GM12878 (cell line): ENCODE results near the gene SPSB3.

Source experiments
- BCLAF1 ChIP-seq: fragments of 450-650 bp; IDR thresholded peaks from 2 replicates; pipeline ENCODE4 v1.6.1; 2017; ENCODE audit warnings: antibody characterized with exemption, mild to moderate bottlenecking, moderate library complexity
- CBX5 ChIP-seq: sonication (generic); IDR thresholded peaks from 2 replicates; pipeline ENCODE4 v1.6.1; 2016; ENCODE audit warnings: low read depth, moderate library complexity, mild to moderate bottlenecking, inconsistent platforms
- CEBPZ ChIP-seq: fragments of 150-350 bp; IDR thresholded peaks from 2 replicates; pipeline ENCODE4 v1.6.1; 2016; ENCODE audit warnings: low read depth, low read length
- CTCF ChIP-seq, 3 experiments: IDR thresholded peaks in 2 of 3; conservative IDR thresholded peaks in 1 of 3; 2 replicates each; pipeline ENCODE4 v1.5.1; 2011; ENCODE audit warnings: low read depth in 3 of 3, low read length in 3 of 3, mild to moderate bottlenecking in 3 of 3, control low read depth in 2 of 3, moderate library complexity in 2 of 3, inconsistent platforms in 1 of 3, mixed read lengths in 1 of 3; ENCODE audit not compliant: control insufficient read depth in 2 of 3, insufficient read depth in 1 of 3; ENCODE audit errors: extremely low read depth in 1 of 3
- EP300 ChIP-seq, 2 experiments: fragments of 150-350 bp in 1 of 2; IDR thresholded peaks; 2 replicates each; pipeline ENCODE4 v1.6.1; 2011 to 2012; ENCODE audit warnings: low read depth in 2 of 2, low read length in 2 of 2, borderline replicate concordance in 1 of 2, improper control_type of control experiment in 1 of 2, inconsistent platforms in 1 of 2; ENCODE audit not compliant: control insufficient read depth in 1 of 2
- IKZF2 ChIP-seq, 2 experiments: fragments of 450-650 bp; IDR thresholded peaks; 2 replicates each; pipeline ENCODE4 v1.6.1; 2017; ENCODE audit warnings: mild to moderate bottlenecking in 2 of 2, moderate library complexity in 2 of 2
- NFYB ChIP-seq: IDR thresholded peaks from 2 replicates; pipeline ENCODE4 v1.6.1; 2011; ENCODE audit warnings: low read depth, mild to moderate bottlenecking, low read length, improper control_type of control experiment, moderate library complexity; ENCODE audit not compliant: insufficient read depth
- PAX8 ChIP-seq: fragments of 450-650 bp; IDR thresholded peaks from 2 replicates; pipeline ENCODE4 v1.6.1; 2017; ENCODE audit warnings: mild to moderate bottlenecking, moderate library complexity
- POLR2A ChIP-seq: IDR thresholded peaks from 2 replicates; pipeline ENCODE4 v1.6.1; 2011; ENCODE audit warnings: low read depth, mild to moderate bottlenecking, low read length
- RCOR1 ChIP-seq: conservative IDR thresholded peaks from 2 replicates; pipeline ENCODE4 v1.6.1; 2012; ENCODE audit warnings: low read depth, low read length, improper control_type of control experiment
- SMARCA5 ChIP-seq: fragments of 450-650 bp; IDR thresholded peaks from 2 replicates; pipeline ENCODE4 v1.6.1; 2017; ENCODE audit warnings: mild to moderate bottlenecking

GRCh38 chr16:1746693-1747195 lies 35.6 kb downstream of the SPSB3 start:
- TF ChIP-seq SMARCA5 (no peak), RCOR1 (no peak), CTCF (IDR thresholded peaks at IDR 0.05 in 2 of 3, conservative IDR thresholded peaks at IDR 0.05 in 1 of 3; ENCODE audit: control insufficient read depth in 2 of 3, extremely low read depth in 1 of 3, insufficient read depth in 1 of 3, low read depth in 3 of 3, low read length in 3 of 3) (no peak), CBX5 (no peak), IKZF2 (IDR thresholded peaks at IDR 0.05) (no peak), POLR2A (no peak), CEBPZ (no peak), NFYB (no peak), BCLAF1 (no peak), EP300 (IDR thresholded peaks at IDR 0.05; ENCODE audit: borderline replicate concordance in 1 of 2, control insufficient read depth in 1 of 2, low read depth in 2 of 2, low read length in 2 of 2) (no peak), PAX8 (no peak)
